Transverse colon (tissue), 4 donors: ENCODE results near the gene LRPPRC. TPM values are rescaled to one million over a fixed set of nuclear protein-coding genes. Genes with fewer than 3 reads are reported as not detected.
"Not testable (repeated sequence)": the region's sequence is repeated elsewhere in the genome, so short reads cannot be mapped to it uniquely, and the experiment has no call there.

Experiments
- DNase-seq: peaks from one replicate; pipeline ENCODE4 v3.0.0-alpha.2; 2019
- H3K27ac ChIP-seq, 4 donors: fragments of 200-600 bp; sonication (generic); 2 replicates each; pipeline ENCODE4 v1.5.1; 2016 to 2018; ENCODE audit warnings: inconsistent platforms in 4 of 4
- H3K27me3 ChIP-seq: fragments of 200-600 bp; sonication (generic); 2 replicates; pipeline ENCODE4 v1.5.1; 2017; ENCODE audit warnings: inconsistent platforms
- H3K36me3 ChIP-seq, 4 donors: fragments of 200-600 bp; sonication (generic); 2 replicates each; pipeline ENCODE4 v1.5.1; 2017 to 2019; ENCODE audit warnings: inconsistent platforms in 4 of 4
- H3K4me1 ChIP-seq, 4 donors: fragments of 200-600 bp; sonication (generic); 2 replicates each; pipeline ENCODE4 v1.5.1; 2017 to 2020; ENCODE audit warnings: inconsistent platforms in 4 of 4
- H3K4me3 ChIP-seq, 4 donors: fragments of 200-600 bp; sonication (generic); 1 replicate in 1 of 4; 2 replicates in 3 of 4; pipeline versions ENCODE4 v1.5.1 to v1.6.1; 2017 to 2019; ENCODE audit warnings: inconsistent platforms in 4 of 4
- H3K9me3 ChIP-seq, 2 donors: fragments of 200-600 bp; sonication (generic); 2 replicates each; pipeline ENCODE4 v1.5.1; 2017 to 2019; ENCODE audit warnings: inconsistent platforms in 2 of 2
- CTCF ChIP-seq, 5 experiments: fragments of 200-600 bp in 3 of 5; fragments of 450-650 bp in 2 of 5; sonication (generic) in 3 of 5; IDR thresholded peaks; 1 replicate in 2 of 5; 2 replicates in 3 of 5; pipeline ENCODE4 v1.5.1; 2016 to 2017; ENCODE audit warnings: antibody characterized with exemption in 5 of 5, inconsistent platforms in 3 of 5, mild to moderate bottlenecking in 2 of 5, moderate library complexity in 1 of 5
- EP300 ChIP-seq: sonication (generic); formaldehyde crosslinking; IDR thresholded peaks from one replicate; pipeline ENCODE4 v1.6.1; 2017; ENCODE audit warnings: antibody characterized with exemption, low read depth
- POLR2A ChIP-seq: fragments of 450-650 bp; IDR thresholded peaks from one replicate; pipeline ENCODE4 v1.6.1; 2016; ENCODE audit warnings: antibody characterized with exemption, mild to moderate bottlenecking, moderate library complexity
- POLR2AphosphoS5 ChIP-seq, 3 donors: sonication (generic); formaldehyde crosslinking; IDR thresholded peaks; one replicate each; pipeline ENCODE4 v1.6.1; 2016; ENCODE audit warnings: antibody characterized with exemption in 3 of 3
- WGBS, 2 donors: methylation state at CpG; one replicate each; pipeline ENCODE4 v1.1.5; 2018; ENCODE audit warnings: low coverage in 1 of 2; 5-methylcytosine and 5-hydroxymethylcytosine counted together
- in situ Hi-C, 4 donors: fragments of 200-750 bp; cut with MboI; loops; one replicate each; pipeline versions ENCODE4 v1.15.0 to v1.15.1; 2017; ENCODE audit warnings: low sequenced_read_pairs in 3 of 4, low pct_ligation_motif_present in 1 of 4, low pct_unique_long_range_greater_than_20kb in 1 of 4
- intact Hi-C: fragments of 100-400 bp; cut with DNase I; formaldehyde crosslinking; loops from one replicate; pipeline ENCODE4 v1.15.1; 2023; ENCODE audit warnings: low total_unique reads
- total RNA-seq, 4 donors: library from RNA; depleted of rRNA; stranded (reverse); fragments of >200 nt; gene quantifications; one replicate each; pipeline ENCODE4 v1.1.0, GENCODE V29; 2016

Gene LRPPRC
- total RNA-seq, 4 donors from 2014 or later = 35.9 to 83.3 (median 59.7) TPM

DNA sequence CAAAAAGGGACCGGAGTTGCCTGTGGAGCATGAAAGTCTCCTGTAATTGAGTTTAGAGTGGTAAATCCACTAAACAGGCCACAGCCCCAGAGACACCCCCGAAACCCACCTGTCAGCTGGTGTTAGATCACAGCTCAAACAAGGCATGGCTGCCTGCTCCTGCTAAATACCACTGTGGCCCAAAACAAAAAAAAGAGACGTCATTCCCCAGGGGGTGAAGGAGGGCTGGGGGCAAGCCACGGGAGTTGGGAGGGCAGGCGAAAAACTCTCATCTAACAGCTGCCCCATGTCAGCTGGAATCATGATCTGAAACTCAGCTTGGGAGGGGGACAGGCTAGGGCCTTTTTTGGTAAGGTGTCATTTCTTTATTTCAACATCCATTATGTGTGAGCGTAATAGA lies 42.5 kb upstream of the LRPPRC start:
- 75 to 88% methylated on average over 2 to 6 of the region's 6 CpGs for WGBS, 2 donors
- TF ChIP-seq POLR2A = no peak
- no peak for TF ChIP-seq EP300
- no peak for TF ChIP-seq POLR2AphosphoS5 (IDR thresholded peaks at IDR 0.05)
- no peak for TF ChIP-seq CTCF (IDR thresholded peaks at IDR 0.05)
- H3K36me3 ChIP-seq = no peaks in the 10 kb centered on the region
- intact Hi-C loops (no loop called here), in situ Hi-C loops (loop anchor here in 2 of 4 donors (25.0 kb wide), 1 partner anchor 924 kb away; no protein-coding TSS in a partner anchor)
- no peak for DNase-seq
- H3K4me3 ChIP-seq = no peak overlapping the region
- no peaks in the 10 kb centered on the region for H3K4me1 ChIP-seq
- no peak overlapping the region for H3K27ac ChIP-seq
- H3K9me3 ChIP-seq = no peaks in the 10 kb centered on the region
- H3K27me3 ChIP-seq = no peaks in the 10 kb centered on the region

GRCh38 chr2:44037221-44037620 lies 41.4 kb upstream of the LRPPRC start:
- TF ChIP-seq POLR2A = no peak
- TF ChIP-seq CTCF (IDR thresholded peaks at IDR 0.05) = no peak
- TF ChIP-seq EP300 = no peak
- TF ChIP-seq POLR2AphosphoS5 (IDR thresholded peaks at IDR 0.05) = no peak
- Histone ChIP-seq H3K27ac (no peak overlapping the region), H3K9me3 (no peaks in the 10 kb centered on the region), H3K27me3 (no peaks in the 10 kb centered on the region), H3K4me1 (no peaks in the 10 kb centered on the region), H3K36me3 (no peaks in the 10 kb centered on the region), H3K4me3 (no peak overlapping the region)
- in situ Hi-C loops = loop anchor here in 2 of 4 donors (25.0 kb wide), 1 partner anchor 925 kb away; no protein-coding TSS in a partner anchor
- DNase-seq = no peak
- intact Hi-C loops = no loop called here
- 93 to 100% methylated on average over 2 of the region's 2 CpGs for WGBS, 2 donors

- intact Hi-C loops = no loop called here
- TF ChIP-seq POLR2AphosphoS5 (IDR thresholded peaks at IDR 0.05) (no peak), EP300 (no peak), POLR2A (no peak), CTCF (IDR thresholded peaks at IDR 0.05) (no peak)
- DNase-seq = no peak
- Histone ChIP-seq H3K27ac (no peak overlapping the region), H3K9me3 (no peaks in the 10 kb centered on the region), H3K36me3 (no peaks in the 10 kb centered on the region), H3K27me3 (no peaks in the 10 kb centered on the region), H3K4me3 (no peak overlapping the region), H3K4me1 (no peaks in the 10 kb centered on the region)
- in situ Hi-C loops = loop anchor here in 2 of 4 donors (25.0 kb wide), 1 partner anchor 928 kb away; no protein-coding TSS in a partner anchor
Measured at GRCh38 chr2:44033947-44034346, 38.2 kb upstream of the LRPPRC start.

DNA sequence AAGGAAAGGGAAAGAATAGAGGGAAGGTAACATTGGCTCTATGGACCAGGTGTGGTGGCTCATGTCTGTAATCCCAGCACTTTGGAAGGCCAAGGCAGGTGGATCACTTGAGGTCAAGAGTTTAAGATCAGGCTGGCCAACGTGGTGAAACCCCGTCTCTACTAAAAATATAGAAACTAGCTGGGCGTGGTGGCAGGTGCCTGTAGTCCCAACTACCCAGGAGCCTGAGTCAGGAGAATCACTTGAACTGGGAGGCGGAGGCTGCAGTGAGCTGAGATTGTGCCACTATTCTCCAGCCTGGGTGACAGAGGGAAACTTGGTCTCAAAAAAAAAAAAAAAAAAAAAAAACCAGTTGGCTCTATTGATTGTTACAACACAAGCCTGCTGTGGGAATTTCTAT lies 31.3 kb upstream of the LRPPRC start:
- not testable (repeated sequence) for H3K27ac ChIP-seq
- 74 to 77% methylated on average over 4 of the region's 4 CpGs for WGBS, 2 donors
- in situ Hi-C loops = loop anchor here in 2 of 4 donors (25.0 kb wide), 1 partner anchor 935 kb away; no protein-coding TSS in a partner anchor

GRCh38 chr2:44016282-44016681 lies 20.5 kb upstream of the LRPPRC start:
- H3K4me1 ChIP-seq = no peaks in the 10 kb centered on the region
- 31 to 43% methylated on average over 5 to 6 of the region's 6 CpGs for WGBS, 2 donors
- DNase-seq = peak; percentile 21
- in situ Hi-C loops = no loop called here
- H3K9me3 ChIP-seq = no peaks in the 10 kb centered on the region
- intact Hi-C loops = no loop called here
- no peaks in the 10 kb centered on the region for H3K36me3 ChIP-seq
- TF ChIP-seq CTCF (IDR thresholded peaks at IDR 0.05) (no peak), EP300 (no peak), POLR2A (no peak)
- no peaks in the 10 kb centered on the region for H3K27me3 ChIP-seq
- no peak overlapping the region for H3K4me3 ChIP-seq
- H3K27ac ChIP-seq = no peak overlapping the region

More for the DNA sequence above, 31.3 kb upstream of the LRPPRC start:
- H3K36me3 ChIP-seq, intact Hi-C loops, DNase-seq, H3K4me3 ChIP-seq, H3K27me3 ChIP-seq, H3K9me3 ChIP-seq, H3K4me1 ChIP-seq: not testable (repeated sequence)
